ENCODE results near the gene PTPRT.

DNA sequence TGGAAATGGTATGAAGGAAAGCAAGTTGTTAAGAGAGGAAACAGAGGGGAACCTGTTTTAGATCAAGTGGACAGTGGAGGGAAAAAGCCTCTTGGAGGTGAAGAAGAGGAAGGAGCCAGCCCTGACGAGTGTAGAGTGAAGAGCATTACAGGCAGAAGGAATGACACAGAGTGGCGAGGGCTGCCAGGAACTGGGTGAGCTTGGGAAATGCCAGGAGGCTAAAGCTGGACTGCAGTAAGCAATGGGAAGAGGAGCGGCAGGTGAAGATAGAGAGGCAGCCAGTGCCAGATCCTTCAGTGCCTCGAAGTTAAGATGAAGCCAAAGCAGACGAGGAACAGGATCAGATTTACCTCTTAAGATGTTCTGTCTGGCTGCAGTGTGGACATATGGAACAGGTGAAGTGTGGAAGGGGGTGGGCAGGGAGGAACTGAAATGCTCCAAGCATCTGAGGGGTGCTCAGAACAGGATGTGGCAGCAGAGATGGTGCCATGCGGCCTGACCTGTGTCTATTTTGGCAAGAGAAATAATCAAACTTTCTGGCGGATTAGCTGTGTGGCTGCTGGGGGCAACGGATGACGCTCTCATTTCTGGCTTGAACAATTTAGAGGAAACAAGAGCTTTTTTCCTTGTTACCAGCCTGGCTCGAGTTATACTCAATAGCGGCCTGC is 748.4 kb downstream of the PTPRT start:
- TF ChIP-seq, protein P1, sequence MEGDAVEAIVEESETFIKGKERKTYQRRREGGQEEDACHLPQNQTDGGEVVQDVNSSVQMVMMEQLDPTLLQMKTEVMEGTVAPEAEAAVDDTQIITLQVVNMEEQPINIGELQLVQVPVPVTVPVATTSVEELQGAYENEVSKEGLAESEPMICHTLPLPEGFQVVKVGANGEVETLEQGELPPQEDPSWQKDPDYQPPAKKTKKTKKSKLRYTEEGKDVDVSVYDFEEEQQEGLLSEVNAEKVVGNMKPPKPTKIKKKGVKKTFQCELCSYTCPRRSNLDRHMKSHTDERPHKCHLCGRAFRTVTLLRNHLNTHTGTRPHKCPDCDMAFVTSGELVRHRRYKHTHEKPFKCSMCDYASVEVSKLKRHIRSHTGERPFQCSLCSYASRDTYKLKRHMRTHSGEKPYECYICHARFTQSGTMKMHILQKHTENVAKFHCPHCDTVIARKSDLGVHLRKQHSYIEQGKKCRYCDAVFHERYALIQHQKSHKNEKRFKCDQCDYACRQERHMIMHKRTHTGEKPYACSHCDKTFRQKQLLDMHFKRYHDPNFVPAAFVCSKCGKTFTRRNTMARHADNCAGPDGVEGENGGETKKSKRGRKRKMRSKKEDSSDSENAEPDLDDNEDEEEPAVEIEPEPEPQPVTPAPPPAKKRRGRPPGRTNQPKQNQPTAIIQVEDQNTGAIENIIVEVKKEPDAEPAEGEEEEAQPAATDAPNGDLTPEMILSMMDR (IDR thresholded peaks at IDR 0.05): no peak
- TF ChIP-seq EP300 (IDR thresholded peaks at IDR 0.05; ENCODE audit: low read depth) (no peak), POLR2A (IDR thresholded peaks at IDR 0.05) (no peak), POLR2AphosphoS5 (IDR thresholded peaks at IDR 0.05) (no peak)

All from transverse colon (tissue), 4 donors.